NCI-H128 (cell line): Measurements from ENCODE around the gene LGALS13.
"Not testable (repeated sequence)": the region's sequence is repeated elsewhere in the genome, so short reads cannot be mapped to it uniquely, and the experiment has no call there.

Source experiments
- DNase-seq: peaks from one replicate; lab custom pipeline; 2025; ENCODE audit not compliant: unreplicated experiment; lab: John Stamatoyannopoulos, UW

The LGALS13 gene

DNA sequence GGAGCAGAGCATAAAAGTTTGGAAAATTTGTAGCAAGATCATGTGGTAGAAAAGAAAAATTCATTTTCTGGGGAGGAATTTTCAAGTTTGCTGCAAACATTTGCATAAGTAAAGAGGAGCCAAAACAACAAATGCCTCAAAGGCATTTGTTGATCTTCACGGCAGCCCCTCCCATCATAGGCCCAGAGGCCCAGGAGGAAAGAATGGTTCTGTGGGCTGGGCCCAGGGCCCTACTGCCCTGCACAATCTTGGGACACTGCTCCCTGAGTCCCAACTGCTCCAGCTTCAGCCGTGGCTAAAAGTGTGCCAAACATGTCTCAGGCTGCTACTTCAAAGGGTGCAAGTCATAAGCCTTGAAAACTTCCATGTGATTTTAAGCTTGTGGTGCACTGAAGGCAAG is 11.3 kb downstream of the LGALS13 start:
- DNase-seq, result no peak

GRCh38 chr19:39617745-39618144 is 15.4 kb downstream of the LGALS13 start:
- DNase-seq, result no peak

DNA sequence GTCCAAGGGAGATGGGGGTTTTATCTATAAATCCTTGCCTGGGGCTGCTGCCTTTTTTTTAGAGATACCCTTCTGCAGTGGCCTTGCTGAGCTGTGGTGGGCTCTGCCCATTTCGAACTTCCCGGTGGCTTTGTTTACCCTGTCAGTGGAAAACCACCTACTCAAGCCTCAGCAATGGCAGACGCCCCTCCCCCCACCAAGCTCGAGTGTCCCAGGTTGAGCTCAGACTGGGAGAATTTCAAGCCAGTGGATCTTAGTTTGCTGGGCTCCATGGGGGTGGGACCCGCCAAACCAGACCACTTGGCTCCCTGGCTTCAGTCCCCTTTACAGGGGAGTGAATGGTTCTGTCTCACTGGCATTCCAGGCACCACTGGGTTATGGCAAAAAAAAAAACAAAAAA is 21.6 kb downstream of the LGALS13 start:
- no peak for DNase-seq

DNA sequence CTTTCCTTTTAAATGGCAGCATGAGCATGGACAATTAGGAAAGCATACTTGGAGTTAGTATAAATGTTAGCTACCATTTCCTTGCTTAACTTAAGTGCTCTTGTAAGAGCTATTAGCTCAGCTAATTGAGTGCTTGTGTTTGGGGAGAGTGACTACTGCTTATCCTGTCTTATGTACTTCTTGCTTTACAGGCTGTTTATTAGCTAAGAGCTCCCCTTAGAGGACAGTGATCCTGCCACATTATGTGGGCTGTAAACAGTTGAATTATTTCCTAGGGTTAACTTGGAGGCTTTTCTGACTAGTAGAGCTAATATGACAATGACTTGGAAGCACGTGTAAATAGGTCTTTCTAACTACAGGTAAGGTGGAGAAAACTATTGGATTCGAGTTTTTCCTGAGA is 25.3 kb downstream of the LGALS13 start:
- not testable (repeated sequence) for DNase-seq

DNA sequence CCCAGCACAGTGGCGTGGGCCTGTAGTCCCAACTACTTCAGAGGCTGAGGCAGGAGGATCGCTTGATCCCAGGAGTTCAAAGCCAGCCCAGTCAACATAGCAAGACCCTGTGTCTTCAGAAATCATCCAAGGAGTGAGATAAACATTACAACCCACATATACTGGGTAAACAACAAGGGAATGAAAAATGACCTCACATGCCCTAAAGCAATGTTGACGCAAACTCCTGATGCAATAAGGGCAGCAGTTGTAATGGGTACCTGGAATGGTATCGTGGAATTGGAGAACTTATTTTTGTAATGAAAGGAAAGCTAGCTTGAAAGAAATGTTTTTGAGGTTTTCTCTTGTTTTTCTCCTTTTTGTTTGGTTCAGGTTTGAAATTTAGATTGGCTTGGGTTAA is 28.9 kb downstream of the LGALS13 start:
- DNase-seq, result no peak

- DNase-seq, result no peak
Observed at GRCh38 chr19:39631626-39632025, 29.3 kb downstream of the LGALS13 start.

- DNase-seq, result no peak
Observed at GRCh38 chr19:39637891-39638290, 35.6 kb downstream of the LGALS13 start.

GRCh38 chr19:39641773-39642172 is 39.4 kb downstream of the LGALS13 start:
- no peak for DNase-seq

DNA sequence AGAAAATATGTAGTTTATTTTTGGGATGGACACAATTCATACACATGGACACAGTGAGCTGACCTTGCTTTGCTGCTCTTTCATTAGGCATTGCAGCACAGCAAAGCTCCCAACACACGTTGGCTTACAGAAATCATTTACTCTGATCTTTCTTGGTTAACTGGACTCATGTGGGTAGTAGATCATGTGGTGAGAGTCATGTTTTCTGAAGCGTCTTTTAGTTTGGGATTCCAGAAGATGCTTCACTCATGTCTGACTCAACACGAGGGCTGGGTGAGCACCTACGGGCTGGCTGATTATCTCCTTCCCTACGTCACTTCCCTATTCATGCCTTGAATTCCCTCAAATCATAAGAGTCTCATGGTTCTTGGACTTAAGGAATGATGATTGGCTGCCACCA is 41.3 kb downstream of the LGALS13 start:
- no peak for DNase-seq

- DNase-seq, result no peak
Observed at GRCh38 chr19:39645800-39646411, 43.6 kb downstream of the LGALS13 start.

DNA sequence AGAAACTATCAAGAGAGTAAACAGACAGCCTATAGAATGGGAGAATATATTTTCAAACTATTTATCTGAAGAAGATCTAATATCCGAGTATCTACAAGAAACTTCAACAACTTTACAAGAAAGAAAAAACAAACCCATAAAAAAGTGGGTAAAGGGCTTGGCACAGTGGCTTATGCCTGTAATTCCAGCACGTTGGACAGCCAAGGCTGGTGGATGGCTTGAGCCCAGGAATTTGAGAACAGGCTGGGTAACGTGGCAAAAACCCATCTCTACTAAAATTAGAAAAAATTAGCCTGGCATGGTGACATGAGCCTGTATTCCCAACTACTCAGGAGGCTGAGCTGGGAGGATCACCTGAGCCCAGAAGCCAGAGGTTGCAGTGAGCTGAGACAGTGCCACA is 45.6 kb downstream of the LGALS13 start:
- DNase-seq, result no peak

GRCh38 chr19:39655613-39656012 is 53.3 kb downstream of the LGALS13 start, which contains the start of gene LGALS16:
LGALS16 (plus strand) TSS chr19:39655913; CDS start chr19:39655962, 49 bp downstream.
- DNase-seq, result no peak
